HG03064 (cell line): Measurements from ENCODE around the gene GSG1.
"Not testable (repeated sequence)": the region's sequence is repeated elsewhere in the genome, so short reads cannot be mapped to it uniquely, and the experiment has no call there.

ENCODE experiments used
- ATAC-seq: cut with Tn5 transposase; IDR thresholded peaks from one replicate; pipeline ENCODE4 v1.9.1; 2021; ENCODE audit warnings: low read depth; ENCODE audit not compliant: unreplicated experiment

The GSG1 gene

GRCh38 chr12:13066459-13066858, 37.0 kb downstream of the GSG1 start:
- no peak for ATAC-seq

- ATAC-seq, result no peak
Observed at GRCh38 chr12:13066014-13066413, 37.5 kb downstream of the GSG1 start.

- no peak for ATAC-seq
Observed at GRCh38 chr12:13062669-13063068, 40.8 kb downstream of the GSG1 start.

- no peak for ATAC-seq
Observed at GRCh38 chr12:13061377-13061776, 42.1 kb downstream of the GSG1 start.

- ATAC-seq, result no peak
Observed at GRCh38 chr12:13060581-13060980, 42.9 kb downstream of the GSG1 start.

GRCh38 chr12:13053617-13054016, 49.9 kb downstream of the GSG1 start:
- not testable (repeated sequence) for ATAC-seq

GRCh38 chr12:13052421-13052820, 51.0 kb downstream of the GSG1 start:
- no peak for ATAC-seq

GRCh38 chr12:13049816-13050215, 53.7 kb downstream of the GSG1 start:
- no peak for ATAC-seq

- no peak for ATAC-seq
Observed at GRCh38 chr12:13046964-13047363, 56.5 kb downstream of the GSG1 start.

- ATAC-seq, result no peak
Observed at GRCh38 chr12:13045816-13046215, 57.7 kb downstream of the GSG1 start.

- ATAC-seq, result no peak
Observed at GRCh38 chr12:13044906-13045299, 58.6 kb downstream of the GSG1 start.

GRCh38 chr12:13044002-13044905, 59.2 kb downstream of the GSG1 start, which contains the start of gene FAM234B:
Gene FAM234B, plus strand, starts transcription at chr12:13044381. Its CDS starts 23 bp downstream, at chr12:13044404.
- peak; percentile 79 for ATAC-seq

GRCh38 chr12:13042666-13043230, 60.7 kb downstream of the GSG1 start:
- ATAC-seq, result no peak

- no peak for ATAC-seq
Observed at GRCh38 chr12:13041224-13041623, 62.2 kb downstream of the GSG1 start.

- no peak for ATAC-seq
Observed at GRCh38 chr12:13039328-13039956, 64.0 kb downstream of the GSG1 start.

- no peak for ATAC-seq
Observed at GRCh38 chr12:13038491-13039161, 64.8 kb downstream of the GSG1 start.

- ATAC-seq, result no peak
Observed at GRCh38 chr12:13036881-13037280, 66.6 kb downstream of the GSG1 start.

- ATAC-seq, result not testable (repeated sequence)
Observed at GRCh38 chr12:13035335-13035734, 68.1 kb downstream of the GSG1 start.
